Astrocyte of the spinal cord (primary cell): ENCODE data around the gene CXADR.

Experiments
- DNase-seq: peaks from one replicate; pipeline ENCODE4 v3.0.0; 2011; ENCODE audit warnings: low read depth, low spot score
- H3K4me3 ChIP-seq: 2 replicates; pipeline ENCODE4 v1.5.1; 2011; ENCODE audit warnings: low read depth, mild to moderate bottlenecking, low read length, moderate library complexity
- CTCF ChIP-seq: IDR thresholded peaks from 2 replicates; pipeline ENCODE4 v1.5.1; 2012; ENCODE audit warnings: low read depth, mild to moderate bottlenecking, low read length, inconsistent platforms
- in situ Hi-C: cut with HindIII; loops from 2 replicates; pipeline ENCODE4 v1.10.0; 2017; ENCODE audit warnings: low sequenced_read_pairs

CXADR gene

GRCh38 chr21:17616831-17617230 is 104.0 kb downstream of the CXADR start:
- DNase-seq = no peak
- no peak overlapping the region for H3K4me3 ChIP-seq
- no peak for TF ChIP-seq CTCF
- in situ Hi-C loops = no loop called here

GRCh38 chr21:17622018-17622417 is 109.2 kb downstream of the CXADR start:
- TF ChIP-seq CTCF = no peak
- H3K4me3 ChIP-seq = no peak overlapping the region
- no peak for DNase-seq
- in situ Hi-C loops = no loop called here

GRCh38 chr21:17631195-17631594 is 118.4 kb downstream of the CXADR start:
- in situ Hi-C loops = no loop called here
- no peak for DNase-seq
- no peak overlapping the region for H3K4me3 ChIP-seq
- TF ChIP-seq CTCF = no peak

GRCh38 chr21:17636711-17637110 is 123.9 kb downstream of the CXADR start:
- TF ChIP-seq CTCF = no peak
- in situ Hi-C loops = no loop called here
- DNase-seq = no peak

GRCh38 chr21:17640821-17641220 is 128.0 kb downstream of the CXADR start:
- DNase-seq = no peak
- no peak for TF ChIP-seq CTCF
- in situ Hi-C loops = no loop called here
- H3K4me3 ChIP-seq = no peak overlapping the region

More at GRCh38 chr21:17636711-17637110, 123.9 kb downstream of the CXADR start:
- no peak overlapping the region for H3K4me3 ChIP-seq
